Endothelial cell of umbilical vein (primary cell): Measurements from ENCODE around the gene SAP30.

Experiments used
- CTCF ChIP-seq, 2 donors: IDR thresholded peaks; 1 replicate in 1 of 2; 2 replicates in 1 of 2; pipeline ENCODE4 v1.5.1; 2011; ENCODE audit warnings: low read length in 2 of 2, mild to moderate bottlenecking in 2 of 2, moderate library complexity in 2 of 2, control low read depth in 1 of 2, inconsistent platforms in 1 of 2, low read depth in 1 of 2; ENCODE audit not compliant: insufficient read depth in 1 of 2; ENCODE audit errors: extremely low read depth in 1 of 2
- EZH2 ChIP-seq: IDR thresholded peaks from 2 replicates; pipeline ENCODE4 v1.6.1; 2012; ENCODE audit warnings: borderline replicate concordance, low read depth, mild to moderate bottlenecking, moderate library complexity, low read length, inconsistent platforms; ENCODE audit not compliant: severe bottlenecking
- GATA2 ChIP-seq: IDR thresholded peaks from 2 replicates; pipeline ENCODE4 v1.7.0; 2011; ENCODE audit warnings: low read depth, mild to moderate bottlenecking, moderate library complexity, mixed read lengths, low read length; ENCODE audit not compliant: insufficient read length, insufficient read depth
- JUN ChIP-seq: IDR thresholded peaks from 2 replicates; pipeline ENCODE4 v1.6.1; 2011; ENCODE audit warnings: borderline replicate concordance, low read depth; ENCODE audit not compliant: insufficient read length, insufficient read depth
- MYC ChIP-seq: IDR thresholded peaks from one replicate; pipeline ENCODE4 v1.6.1; 2011; ENCODE audit warnings: mild to moderate bottlenecking, low read depth, low read length
- POLR2AphosphoS5 ChIP-seq: IDR thresholded peaks from 2 replicates; pipeline ENCODE4 v1.6.1; 2012; ENCODE audit warnings: low read depth, mild to moderate bottlenecking, control low read depth, low read length, moderate library complexity; ENCODE audit not compliant: insufficient read depth

- TF ChIP-seq CTCF (IDR thresholded peaks at IDR 0.05; ENCODE audit: extremely low read depth in 1 of 2, insufficient read depth in 1 of 2, low read depth in 1 of 2, low read length in 2 of 2) (no peak), POLR2AphosphoS5 (no peak), EZH2 (no peak), JUN (no peak), GATA2 (no peak), MYC (no peak)
Measured at GRCh38 chr4:173337463-173337862, 33.3 kb upstream of the SAP30 start.
